Upper lobe of left lung (tissue), 6 donors: ENCODE data around the gene APBB1IP. TPM values are rescaled to one million over a fixed set of nuclear protein-coding genes. Genes with fewer than 3 reads are reported as not detected.
A peak's percentile ranks its signal among the peaks of the same experiment; 100 is the strongest.

Experiments
- ATAC-seq, 2 donors: fragments of 200-7000 bp; cut with Tn5 transposase; one replicate each; pipeline ENCODE4 v1.9.1; 2022; ENCODE audit warnings: mild to moderate bottlenecking in 2 of 2, moderate library complexity in 2 of 2; ENCODE audit not compliant: low FRiP score in 2 of 2
- DNase-seq, 2 donors: peaks; one replicate each; pipeline ENCODE4 v3.0.0-alpha.2; 2019 to 2020
- H3K27ac ChIP-seq, 4 donors: fragments of 200-600 bp; sonication (generic); one replicate each; pipeline ENCODE4 v1.5.1; 2016 to 2019
- H3K27me3 ChIP-seq, 4 donors: fragments of 200-600 bp; sonication (generic); one replicate each; pipeline ENCODE4 v1.5.1; 2017 to 2019
- H3K36me3 ChIP-seq, 4 donors: fragments of 200-600 bp; sonication (generic); one replicate each; pipeline ENCODE4 v1.5.1; 2016 to 2019
- H3K4me1 ChIP-seq, 4 donors: fragments of 200-600 bp; sonication (generic); one replicate each; pipeline ENCODE4 v1.5.1; 2018 to 2019
- H3K4me3 ChIP-seq, 4 donors: fragments of 200-600 bp; sonication (generic); one replicate each; pipeline ENCODE4 v1.5.1; 2017 to 2019; ENCODE audit warnings: mild to moderate bottlenecking in 2 of 4, moderate library complexity in 1 of 4
- H3K9me3 ChIP-seq, 4 donors: fragments of 200-600 bp; sonication (generic); one replicate each; pipeline ENCODE4 v1.5.1; 2018 to 2019
- CTCF ChIP-seq, 6 experiments: fragments of 450-650 bp in 4 of 6; fragments of 200-600 bp in 2 of 6; sonication (generic) in 2 of 6; IDR thresholded peaks; one replicate each; pipeline ENCODE4 v1.5.1; 2016 to 2019; ENCODE audit warnings: antibody characterized with exemption in 6 of 6
- EP300 ChIP-seq, 4 donors: sonication (generic); formaldehyde crosslinking; IDR thresholded peaks; one replicate each; pipeline ENCODE4 v1.5.1; 2017; ENCODE audit warnings: antibody characterized with exemption in 4 of 4, control low read depth in 2 of 4
- POLR2A ChIP-seq, 4 donors: fragments of 450-650 bp; IDR thresholded peaks; one replicate each; pipeline ENCODE4 v1.5.1; 2016 to 2017; ENCODE audit warnings: antibody characterized with exemption in 4 of 4, mild to moderate bottlenecking in 2 of 4
- POLR2AphosphoS5 ChIP-seq, 2 donors: sonication (generic); formaldehyde crosslinking; IDR thresholded peaks; one replicate each; pipeline ENCODE4 v1.5.1; 2017; ENCODE audit warnings: antibody characterized with exemption in 2 of 2
- WGBS, 2 donors: methylation state at CpG; one replicate each; pipeline ENCODE4 v1.1.5; 2017 to 2018; 5-methylcytosine and 5-hydroxymethylcytosine counted together
- total RNA-seq, 6 donors: library from RNA; depleted of rRNA in 4 of 6; stranded (reverse); fragments of >200 nt in 4 of 6; gene quantifications; one replicate each; pipeline versions ENCODE4 v1.1.0 to v1.2.1, GENCODE V29; 2016 to 2021
- donor health status: DM: no; HTN: no; CAD: no; lungs with moderate emphysema.
- donor health status: DM: no; HTN: yes; CAD: no; lungs with severe emphysema.

Gene APBB1IP
- total RNA-seq, 6 donors from 2014 or later: 15.8 to 45.1 (median 31.3) TPM

GRCh38 chr10:26485150-26485941 lies 47.2 kb downstream of the APBB1IP start:
- TF ChIP-seq EP300 (IDR thresholded peaks at IDR 0.05) (no peak), CTCF (IDR thresholded peaks at IDR 0.05) (no peak)
- Histone ChIP-seq H3K4me3 (no peak overlapping the region), H3K4me1 (peaks cover 7 to 25% (median 21%) of the 10 kb centered on the region in 4 donors), H3K27me3 (no peaks in the 10 kb centered on the region), H3K27ac (peak overlapping the region in 3 of 4 donors; percentile 29 to 49 (median 31)), H3K36me3 (no peaks in the 10 kb centered on the region), H3K9me3 (no peaks in the 10 kb centered on the region)
- WGBS, 2 donors: 35% methylated on average over 5 of the region's 5 CpGs
- DNase-seq (peak in 1 of 2 donors; percentile 47), ATAC-seq (peak; percentile 32 to 81)

- H3K36me3 ChIP-seq: no peaks in the 10 kb centered on the region
- no peak for TF ChIP-seq POLR2A (IDR thresholded peaks at IDR 0.05)
- TF ChIP-seq POLR2AphosphoS5 (IDR thresholded peaks at IDR 0.05): no peak
- no peak for TF ChIP-seq EP300 (IDR thresholded peaks at IDR 0.05)
- no peak for TF ChIP-seq CTCF (IDR thresholded peaks at IDR 0.05)
- peaks cover 7 to 25% (median 16%) of the 10 kb centered on the region in 4 donors for H3K4me1 ChIP-seq
- ATAC-seq: peak in 1 of 2 donors; percentile 88
- 87 to 89% methylated on average over 7 of the region's 7 CpGs for WGBS, 2 donors
- no peaks in the 10 kb centered on the region for H3K9me3 ChIP-seq
- H3K27me3 ChIP-seq: no peaks in the 10 kb centered on the region
- no peak for DNase-seq
- peak overlapping the region in 3 of 4 donors; percentile 31 to 64 (median 48) for H3K27ac ChIP-seq
- no peak overlapping the region for H3K4me3 ChIP-seq
Observed at GRCh38 chr10:26486304-26486703, 48.2 kb downstream of the APBB1IP start.

GRCh38 chr10:26486990-26487850 lies 49.1 kb downstream of the APBB1IP start:
- Histone ChIP-seq H3K4me3 (no peak overlapping the region), H3K36me3 (no peaks in the 10 kb centered on the region), H3K27ac (peak overlapping the region; percentile 27 to 64 (median 42)), H3K4me1 (peaks cover 7 to 25% (median 12%) of the 10 kb centered on the region in 4 donors), H3K9me3 (no peaks in the 10 kb centered on the region), H3K27me3 (no peaks in the 10 kb centered on the region)
- DNase-seq (peak in 1 of 2 donors; percentile 48), ATAC-seq (peak; percentile 52 to 85)
- 48 to 50% methylated on average over 11 of the region's 11 CpGs for WGBS, 2 donors
- no peak for TF ChIP-seq EP300 (IDR thresholded peaks at IDR 0.05)
- TF ChIP-seq POLR2AphosphoS5 (IDR thresholded peaks at IDR 0.05): no peak
- no peak for TF ChIP-seq CTCF (IDR thresholded peaks at IDR 0.05)
- no peak for TF ChIP-seq POLR2A (IDR thresholded peaks at IDR 0.05)

- Histone ChIP-seq H3K27ac (no peak overlapping the region), H3K27me3 (no peaks in the 10 kb centered on the region), H3K9me3 (no peaks in the 10 kb centered on the region), H3K4me1 (peaks cover 7 to 25% (median 12%) of the 10 kb centered on the region in 4 donors), H3K4me3 (no peak overlapping the region), H3K36me3 (no peaks in the 10 kb centered on the region)
- ATAC-seq: no peak
- TF ChIP-seq POLR2AphosphoS5 (IDR thresholded peaks at IDR 0.05) (no peak), CTCF (IDR thresholded peaks at IDR 0.05) (no peak)
- 81 to 95% methylated on average over 4 of the region's 4 CpGs for WGBS, 2 donors
- DNase-seq: no peak
Observed at GRCh38 chr10:26488344-26488743, 50.2 kb downstream of the APBB1IP start.
